DOHH2 (cell line): Measurements from ENCODE around the gene BCOR.

Source experiments
- H3F3A ChIP-seq: fragments of 200-600 bp; sonication (generic), shearing (Covaris generic); 2 replicates; pipeline ENCODE4 v1.6.0; 2016; ENCODE audit warnings: antibody characterized with exemption, mild to moderate bottlenecking; ENCODE audit not compliant: control insufficient read depth, insufficient read depth
- H3K27ac ChIP-seq: fragments of 200-600 bp; sonication (generic); 2 replicates; pipeline ENCODE4 v1.5.1; 2014; ENCODE audit warnings: low read depth, mild to moderate bottlenecking, low read length, moderate library complexity
- H3K27me3 ChIP-seq: fragments of 200-600 bp; sonication (generic); 2 replicates; pipeline ENCODE4 v1.6.1; 2014; ENCODE audit warnings: mild to moderate bottlenecking, low read length, mixed read lengths; ENCODE audit not compliant: control insufficient read depth
- H3K36me3 ChIP-seq: fragments of 200-600 bp; sonication (generic); 2 replicates; pipeline ENCODE4 v1.6.1; 2014; ENCODE audit warnings: mild to moderate bottlenecking, low read length, moderate library complexity, mixed read lengths; ENCODE audit not compliant: control insufficient read depth
- H3K4me1 ChIP-seq: fragments of 200-600 bp; sonication (generic); 2 replicates; pipeline ENCODE4 v1.6.1; 2014; ENCODE audit warnings: mild to moderate bottlenecking, low read length, mixed read lengths; ENCODE audit not compliant: control insufficient read depth
- H3K4me2 ChIP-seq: fragments of 200-600 bp; sonication (generic); 2 replicates; pipeline ENCODE4 v1.6.0; 2014; ENCODE audit warnings: mild to moderate bottlenecking, low read length, moderate library complexity
- H3K4me3 ChIP-seq: fragments of 200-600 bp; sonication (generic); 2 replicates; pipeline ENCODE4 v1.5.1; 2014; ENCODE audit warnings: mild to moderate bottlenecking, low read length, mixed read lengths
- H3K79me2 ChIP-seq: fragments of 200-600 bp; sonication (generic); 2 replicates; pipeline ENCODE4 v1.6.1; 2014; ENCODE audit warnings: mild to moderate bottlenecking, low read length, mixed read lengths; ENCODE audit not compliant: control insufficient read depth
- H3K9me2 ChIP-seq: fragments of 200-600 bp; sonication (generic); replicated peaks from 2 replicates; pipeline ENCODE4 v1.6.1; 2014; ENCODE audit warnings: mild to moderate bottlenecking, low read length, mixed read lengths; ENCODE audit not compliant: control insufficient read depth
- H3K9me3 ChIP-seq: fragments of 200-600 bp; sonication (generic); 2 replicates; pipeline ENCODE4 v1.6.1; 2014; ENCODE audit warnings: antibody characterized with exemption, low read length, mixed read lengths; ENCODE audit not compliant: control insufficient read depth, insufficient read depth
- H4K20me1 ChIP-seq: fragments of 200-600 bp; sonication (generic); 2 replicates; pipeline ENCODE4 v1.6.0; 2014; ENCODE audit warnings: low read depth, mild to moderate bottlenecking, antibody characterized with exemption, low read length, moderate library complexity; ENCODE audit not compliant: control insufficient read depth, insufficient read depth
- CTCF ChIP-seq: fragments of 200-600 bp; sonication (generic); IDR thresholded peaks from one replicate; pipeline ENCODE4 v1.5.1; 2014; ENCODE audit warnings: antibody characterized with exemption, mild to moderate bottlenecking, low read depth, low read length; ENCODE audit not compliant: poor library complexity, severe bottlenecking
- EZH2phosphoT487 ChIP-seq: fragments of 200-600 bp; sonication (generic); IDR thresholded peaks from 2 replicates; pipeline ENCODE4 v1.6.1; 2017; ENCODE audit warnings: borderline replicate concordance, mild to moderate bottlenecking, antibody characterized with exemption, low read length, moderate library complexity, mixed read lengths

The BCOR gene

DNA sequence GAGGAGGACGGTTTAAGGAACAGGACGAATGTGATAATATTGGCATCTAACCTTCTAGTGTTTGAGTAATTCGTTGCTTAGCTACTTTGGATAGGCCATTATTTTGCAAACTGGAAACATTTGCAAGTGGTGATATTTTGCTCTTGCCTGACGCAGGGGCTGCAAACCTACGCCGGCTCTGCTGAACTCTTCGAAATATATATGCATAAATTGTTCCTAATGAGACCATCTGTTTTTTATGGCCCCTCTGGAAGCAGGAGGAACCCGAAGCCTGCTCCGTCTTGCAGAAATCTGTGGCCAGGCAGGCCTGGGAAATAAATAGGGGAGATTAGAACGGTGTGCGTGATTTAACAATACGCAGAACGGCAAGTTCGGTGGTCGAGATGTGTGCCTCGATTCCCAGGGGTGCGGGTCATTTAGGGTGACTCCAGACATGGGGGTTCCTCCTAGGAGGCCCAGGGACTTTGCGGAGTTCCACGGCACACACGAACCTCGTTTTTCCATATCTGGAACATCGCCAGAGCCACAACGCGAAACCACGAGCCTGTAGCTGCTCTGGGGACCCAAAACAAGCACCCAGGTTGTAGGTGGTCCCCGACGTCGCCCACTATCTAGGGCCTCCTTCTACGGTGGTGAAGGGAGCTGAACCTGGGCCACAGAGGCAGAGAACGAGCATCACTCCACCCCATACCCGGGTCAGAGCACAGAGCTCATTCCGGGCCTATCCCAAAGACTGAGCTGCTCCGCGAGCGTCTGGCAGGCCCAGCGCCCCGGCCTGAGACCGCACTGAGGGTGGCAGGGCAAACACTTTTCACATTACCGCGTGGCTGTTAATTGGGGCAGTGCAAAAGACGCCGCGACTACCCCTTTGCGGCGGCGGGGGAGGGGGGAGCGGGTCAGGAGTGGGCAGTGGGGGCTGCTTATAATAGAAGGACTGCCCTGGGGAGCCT, 89.7 kb downstream of the BCOR start:
- Histone ChIP-seq H4K20me1 (no peaks in the 10 kb centered on the region), H3K4me3 (no peak overlapping the region), H3K4me1 (peaks cover 8% of the 10 kb centered on the region), H3K36me3 (no peaks in the 10 kb centered on the region), H3F3A (no peaks in the 10 kb centered on the region), H3K9me2 (no peaks in the 10 kb centered on the region), H3K79me2 (no peaks in the 10 kb centered on the region), H3K27me3 (peaks cover 74% of the 10 kb centered on the region), H3K27ac (no peak overlapping the region), H3K4me2 (no peak overlapping the region), H3K9me3 (no peaks in the 10 kb centered on the region)
- TF ChIP-seq EZH2phosphoT487: no peak
- no peak for TF ChIP-seq CTCF

GRCh38 chrX:40007131-40007755, 90.5 kb downstream of the BCOR start:
- no peak for TF ChIP-seq CTCF
- no peak for TF ChIP-seq EZH2phosphoT487
- H3K36me3 ChIP-seq: no peaks in the 10 kb centered on the region
- no peak overlapping the region for H3K4me3 ChIP-seq
- H3F3A ChIP-seq: no peaks in the 10 kb centered on the region
- H3K9me2 ChIP-seq: no peaks in the 10 kb centered on the region
- no peaks in the 10 kb centered on the region for H3K9me3 ChIP-seq
- peaks cover 66% of the 10 kb centered on the region for H3K27me3 ChIP-seq
- H3K27ac ChIP-seq: no peak overlapping the region
- H3K79me2 ChIP-seq: no peaks in the 10 kb centered on the region
- H3K4me1 ChIP-seq: peaks cover 3% of the 10 kb centered on the region; the same call in 1 of the 2 replicates
- no peak overlapping the region for H3K4me2 ChIP-seq
- H4K20me1 ChIP-seq: no peaks in the 10 kb centered on the region

DNA sequence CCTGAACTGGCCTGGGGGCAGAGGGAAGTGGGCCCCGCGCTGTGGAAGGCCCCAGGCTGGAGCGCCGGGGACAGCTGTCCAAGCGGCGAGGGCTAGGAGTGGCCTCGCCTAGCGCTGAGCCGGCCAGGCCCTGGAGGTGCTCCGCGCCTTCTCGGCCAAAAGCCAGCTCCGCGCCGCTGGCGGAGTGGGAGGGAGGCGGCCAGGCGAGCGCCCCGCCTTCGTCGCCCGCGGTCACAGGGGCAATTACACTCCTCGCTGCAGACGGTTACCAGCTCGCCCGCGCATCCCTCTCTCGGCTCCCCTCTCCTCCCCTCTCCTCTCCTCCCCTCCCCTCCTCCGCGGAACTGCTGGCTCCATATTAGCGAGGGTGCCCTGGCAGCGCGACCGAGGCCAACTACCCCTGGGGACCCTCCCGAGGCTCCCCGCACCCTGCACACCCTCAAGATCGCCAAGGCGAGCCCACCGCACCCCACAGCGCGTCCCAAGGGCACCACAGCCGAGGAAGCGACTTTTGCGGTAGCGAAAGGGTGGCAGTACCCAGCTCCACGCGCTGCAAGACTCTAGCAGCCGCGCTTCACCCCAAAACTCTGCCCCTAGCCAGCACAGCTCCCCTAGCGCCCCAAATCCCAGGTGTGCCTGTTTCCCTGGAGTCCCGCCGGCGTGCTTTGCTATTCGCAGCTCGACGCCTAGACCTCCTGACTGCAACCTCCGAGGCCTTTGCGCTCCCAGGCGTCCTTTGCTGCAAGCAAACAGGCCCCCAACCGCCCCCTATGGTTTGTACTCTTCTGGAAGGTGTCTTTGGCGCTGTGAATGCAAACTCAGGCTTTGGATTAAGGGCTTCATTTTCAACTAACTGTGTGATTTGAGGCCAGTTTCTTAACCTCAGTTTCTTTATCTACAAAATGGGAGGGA, 91.4 kb downstream of the BCOR start:
- H3F3A ChIP-seq: no peaks in the 10 kb centered on the region
- H3K27ac ChIP-seq: no peak overlapping the region
- peaks cover 3% of the 10 kb centered on the region; the same call in 1 of the 2 replicates for H3K4me1 ChIP-seq
- no peaks in the 10 kb centered on the region for H3K9me2 ChIP-seq
- H4K20me1 ChIP-seq: no peaks in the 10 kb centered on the region
- H3K36me3 ChIP-seq: no peaks in the 10 kb centered on the region
- H3K27me3 ChIP-seq: peaks cover 57% of the 10 kb centered on the region
- no peaks in the 10 kb centered on the region for H3K79me2 ChIP-seq
- TF ChIP-seq CTCF: no peak
- 0 out of 2 replicates have a peak, but pooled peaks have one; percentile 59 for TF ChIP-seq EZH2phosphoT487
- no peak overlapping the region for H3K4me2 ChIP-seq
- H3K9me3 ChIP-seq: no peaks in the 10 kb centered on the region
- no peak overlapping the region for H3K4me3 ChIP-seq
